Measurements from ENCODE around the gene SDK1.

SDK1 gene

DNA sequence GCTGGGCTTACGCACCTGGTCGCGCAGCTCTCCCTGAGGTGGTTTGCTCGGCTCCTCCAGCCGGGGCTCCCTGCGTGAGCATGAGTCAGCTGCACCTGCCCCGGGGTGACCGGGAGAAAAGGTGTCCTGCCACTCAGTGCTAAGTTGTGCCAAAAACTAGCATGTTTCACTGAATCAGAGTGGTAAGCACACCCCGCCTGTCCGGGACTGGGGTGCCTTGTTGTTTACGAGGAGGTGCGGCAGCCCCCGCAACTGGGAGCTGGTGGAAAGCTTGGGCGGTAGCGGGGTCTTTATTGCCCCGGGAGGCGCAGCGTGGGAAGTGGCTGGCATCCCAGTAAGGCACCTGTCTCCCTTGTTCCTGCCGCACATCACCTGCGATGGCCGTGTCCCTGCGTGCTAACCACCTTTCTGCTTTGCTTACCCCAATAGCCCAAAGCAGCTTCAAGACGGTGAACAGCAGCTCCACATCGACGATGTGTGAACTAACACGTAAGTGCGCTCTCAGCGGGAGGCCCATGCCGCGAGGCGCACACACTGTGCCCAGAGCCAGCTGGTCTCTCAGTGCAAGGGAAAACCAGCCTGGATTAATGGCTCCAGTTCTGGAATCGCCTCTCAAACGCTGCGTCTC lies 874.4 kb downstream of the SDK1 start:
- no peak for DNase-seq

DNA sequence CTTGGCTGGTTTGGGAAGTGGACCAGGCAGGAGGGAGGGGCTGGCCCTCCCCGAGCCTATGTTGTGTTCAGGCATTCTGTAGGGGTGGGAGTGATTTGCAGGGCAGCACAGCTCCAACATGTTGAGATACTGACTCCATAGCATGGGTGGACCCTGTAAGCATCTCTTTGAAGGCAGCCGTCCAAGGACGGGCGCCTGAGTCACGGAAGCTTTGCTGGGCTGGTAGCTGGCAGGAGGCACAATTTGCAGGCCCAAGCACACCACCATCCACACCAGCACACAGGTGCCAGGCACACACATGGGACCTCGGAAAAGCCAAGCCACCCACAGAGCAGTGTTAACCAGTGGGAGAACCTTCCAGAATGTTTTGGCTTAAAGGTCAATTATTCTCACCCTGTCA lies 875.9 kb downstream of the SDK1 start:
- no peak for DNase-seq

DNA sequence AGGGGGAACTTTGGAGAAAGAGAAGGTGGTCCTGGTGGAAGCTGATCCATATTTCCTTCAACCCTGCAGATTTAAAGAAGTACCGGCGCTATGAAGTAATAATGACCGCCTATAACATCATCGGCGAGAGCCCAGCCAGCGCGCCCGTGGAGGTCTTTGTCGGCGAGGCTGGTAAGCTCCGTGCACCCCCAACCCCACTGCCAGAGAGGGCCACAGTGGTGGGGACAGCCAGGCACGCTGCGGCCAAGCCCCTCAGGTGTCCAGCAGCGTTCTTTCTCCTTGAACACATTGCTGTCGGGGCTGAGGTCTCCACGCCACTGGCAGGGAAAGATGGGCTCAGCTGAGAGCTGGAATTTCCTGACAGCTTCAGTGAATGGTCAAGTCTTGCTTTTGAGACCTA lies 877.4 kb downstream of the SDK1 start:
- DNase-seq = no peak

DNA sequence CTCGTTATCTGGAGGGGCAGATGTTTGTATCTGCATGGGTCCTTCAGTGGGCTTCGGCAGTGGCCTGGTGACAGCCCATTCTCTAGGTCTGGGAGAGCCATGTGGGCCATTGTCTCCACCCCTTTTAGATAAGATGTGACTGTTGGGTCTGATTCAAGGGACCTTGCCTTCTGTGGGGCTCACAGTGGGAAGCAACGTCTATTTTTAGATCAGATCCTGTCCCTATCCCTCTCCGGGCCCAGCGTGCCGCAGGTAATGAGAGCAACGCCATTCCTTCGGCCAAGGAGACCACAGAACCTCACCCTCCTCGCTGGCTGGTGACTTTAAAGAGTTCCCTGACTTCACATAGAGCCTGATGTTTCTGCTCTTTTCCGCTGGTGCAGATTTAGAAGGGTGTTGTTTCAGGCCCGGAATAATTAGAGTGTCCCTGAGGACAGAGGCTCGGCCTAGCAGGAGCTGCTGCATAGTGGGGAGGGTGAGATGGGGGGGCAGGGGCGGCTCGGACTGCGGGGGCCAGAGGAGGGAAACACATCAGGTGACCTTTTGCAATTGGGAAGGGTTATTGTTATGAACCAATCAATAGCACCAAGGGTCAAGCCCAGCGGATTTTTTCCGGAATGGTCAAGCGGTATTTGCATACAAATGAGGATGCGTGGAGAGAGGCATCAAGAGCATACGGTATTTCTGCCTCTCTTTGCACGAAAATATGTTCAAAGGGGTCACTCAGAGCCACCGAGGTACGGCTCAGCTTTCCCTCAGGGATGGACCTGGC lies 878.0 kb downstream of the SDK1 start:
- DNase-seq = no peak

DNA sequence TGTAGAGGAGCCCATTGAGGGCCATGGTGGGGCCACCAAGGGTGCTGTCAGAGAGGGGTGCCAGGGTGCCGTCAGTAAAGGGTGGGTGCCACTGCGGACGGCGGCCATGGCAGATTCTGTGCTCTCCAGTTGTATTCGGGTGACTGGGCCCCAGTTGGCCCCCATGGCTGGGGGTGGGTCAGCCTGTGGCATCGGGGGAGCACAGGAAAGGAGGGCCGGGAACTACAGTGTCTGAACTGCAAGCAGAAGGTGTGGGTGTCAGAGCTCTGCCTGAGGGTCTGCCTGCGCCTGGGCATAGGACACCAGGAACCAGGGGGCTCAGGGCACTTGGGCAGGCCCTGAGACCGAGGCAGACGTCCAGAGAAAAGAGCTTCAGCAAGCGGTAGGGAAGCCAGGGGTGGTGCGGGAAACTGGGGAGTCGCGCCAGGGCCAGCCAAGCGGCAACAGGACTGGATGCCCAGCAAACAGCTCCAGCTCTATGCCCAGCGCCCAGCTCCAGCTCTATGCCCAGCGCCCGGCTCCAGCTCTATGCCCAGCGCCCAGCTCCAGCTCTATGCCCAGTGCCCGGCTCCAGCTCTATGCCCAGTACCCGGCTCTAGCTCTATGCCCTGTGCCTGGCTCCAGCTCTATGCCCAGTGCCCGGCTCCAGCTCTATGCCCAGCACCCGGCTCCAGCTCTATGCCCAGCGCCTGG lies 878.8 kb downstream of the SDK1 start:
- DNase-seq = no peak

DNA sequence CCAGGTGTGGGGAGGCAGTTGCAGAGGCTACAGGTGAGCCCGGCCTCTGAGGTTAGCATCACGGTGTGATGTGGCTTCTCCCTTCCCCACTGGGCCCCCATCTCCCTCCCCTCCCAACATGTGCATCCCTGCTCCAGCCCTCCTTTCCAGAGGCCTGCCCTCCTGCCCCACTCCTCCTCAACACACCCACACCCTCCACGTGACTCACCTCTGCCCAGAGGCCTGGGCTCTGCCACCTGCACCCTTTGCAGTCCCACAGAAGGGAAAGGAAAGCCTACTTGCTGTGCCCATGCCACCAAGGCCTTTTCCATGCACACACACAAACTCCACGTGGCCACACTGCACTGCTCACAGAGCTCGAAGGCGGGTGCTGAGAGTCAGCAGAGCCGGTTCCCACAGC lies 880.4 kb downstream of the SDK1 start:
- DNase-seq = no peak

DNA sequence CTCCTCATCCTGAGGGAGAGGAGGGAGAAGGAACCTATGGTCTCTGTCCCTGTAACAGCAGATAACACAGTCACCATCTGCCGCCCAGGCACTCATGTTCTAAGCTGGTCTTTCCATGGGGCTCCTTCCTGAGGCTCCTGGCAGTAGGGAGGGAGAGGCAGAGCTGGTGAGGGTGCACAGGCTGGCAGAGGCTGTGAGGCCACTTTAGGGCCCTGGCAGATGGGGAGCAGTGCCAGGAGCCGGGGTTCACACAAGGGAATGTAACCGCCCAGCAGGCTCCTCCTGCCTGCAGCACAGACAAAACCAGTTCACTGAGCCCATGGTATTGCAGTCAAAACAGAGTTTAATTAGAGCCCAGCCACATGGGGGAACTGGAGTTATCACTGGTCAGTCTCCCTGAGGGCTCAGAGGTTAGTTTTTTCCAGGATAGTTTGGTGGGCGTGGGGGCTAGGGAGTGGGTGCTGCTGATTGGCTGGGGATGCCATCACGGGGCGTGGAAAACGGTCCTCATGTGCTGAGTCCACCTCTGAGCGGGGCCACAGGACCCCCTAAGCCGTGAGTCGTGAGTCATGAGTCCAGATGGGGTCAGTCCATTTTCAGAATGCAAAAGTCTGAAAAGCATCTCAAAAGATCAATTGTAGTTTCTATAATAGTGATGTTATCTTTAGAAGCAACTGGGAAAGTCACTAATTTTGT lies 881.7 kb downstream of the SDK1 start:
- no peak for DNase-seq

DNA sequence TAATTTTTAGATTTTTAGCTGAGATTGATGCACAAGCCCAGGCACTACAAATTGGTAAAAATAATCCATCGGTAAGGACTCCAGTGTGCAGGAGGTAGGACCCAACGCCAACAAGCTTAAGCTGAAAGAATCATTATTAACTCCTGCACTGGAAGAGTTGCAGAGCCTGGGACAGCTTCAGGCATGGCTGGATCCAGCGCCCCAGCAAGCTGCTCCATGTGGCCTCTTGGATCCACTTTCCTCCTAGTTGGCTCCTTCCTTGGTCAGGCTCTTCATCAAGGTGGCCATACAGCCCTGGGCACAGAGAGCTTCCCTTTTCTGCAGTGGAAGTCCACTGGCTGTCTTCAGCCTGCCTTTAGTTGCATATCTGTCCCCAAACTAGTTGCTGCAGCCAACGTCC lies 883.6 kb downstream of the SDK1 start:
- no peak for DNase-seq

DNA sequence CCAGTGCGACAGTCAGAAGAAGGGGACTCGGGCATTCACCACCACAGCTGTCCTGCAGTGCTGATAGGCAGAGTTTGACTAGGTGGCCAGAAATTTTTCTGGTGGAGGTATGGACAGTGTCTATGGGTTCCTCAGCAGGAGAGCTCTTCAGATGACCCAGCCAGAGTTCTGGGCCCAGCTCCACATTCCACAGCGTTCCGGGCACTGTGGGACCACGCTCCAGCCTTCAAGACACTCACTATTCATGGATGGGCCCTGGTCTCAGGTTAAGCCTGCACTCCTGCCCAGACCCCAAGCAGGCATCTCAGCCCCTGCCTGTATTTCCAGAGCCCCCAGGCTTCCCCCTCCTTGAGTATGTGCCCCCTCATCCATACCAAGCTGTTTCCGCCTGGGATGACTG lies 884.1 kb downstream of the SDK1 start:
- DNase-seq = no peak

DNA sequence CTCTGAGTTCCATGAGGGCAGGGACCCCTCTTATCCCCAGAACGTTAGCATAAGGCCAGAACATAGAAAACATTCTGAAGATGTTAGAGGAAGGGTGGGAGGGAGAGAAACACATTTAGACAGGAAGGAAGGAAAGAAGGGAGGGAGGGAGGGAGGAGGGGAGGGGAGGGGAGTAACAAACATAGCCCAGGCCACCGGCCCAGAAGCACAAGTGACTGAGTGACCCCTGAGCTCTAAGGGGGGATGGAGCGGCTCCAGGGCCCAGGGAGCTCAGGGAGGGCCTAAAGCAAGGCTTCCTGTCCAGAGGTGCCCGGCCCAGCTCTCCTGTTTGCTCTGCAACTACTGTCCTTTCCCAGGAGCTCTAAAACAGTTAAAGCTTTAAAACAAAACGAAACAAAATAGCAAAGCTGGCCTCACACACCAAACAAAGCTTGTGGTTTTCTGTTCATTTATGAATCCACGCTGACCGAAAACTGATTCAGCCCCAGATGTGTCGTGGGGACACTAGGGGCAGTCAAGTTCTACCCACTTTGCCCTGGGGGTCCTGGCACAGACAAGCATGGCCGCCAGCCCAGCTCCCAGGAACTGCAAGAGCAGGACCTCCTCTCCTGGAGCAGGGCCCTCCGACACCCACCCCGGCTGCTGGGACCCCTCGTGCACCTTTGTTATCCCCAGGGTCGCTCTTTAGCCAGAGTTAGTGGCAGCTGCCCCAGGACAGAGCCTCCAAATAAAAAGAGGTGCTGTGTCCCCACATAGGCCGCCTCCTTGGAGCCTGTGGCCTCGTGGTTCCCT lies 884.9 kb downstream of the SDK1 start:
- DNase-seq = no peak

DNA sequence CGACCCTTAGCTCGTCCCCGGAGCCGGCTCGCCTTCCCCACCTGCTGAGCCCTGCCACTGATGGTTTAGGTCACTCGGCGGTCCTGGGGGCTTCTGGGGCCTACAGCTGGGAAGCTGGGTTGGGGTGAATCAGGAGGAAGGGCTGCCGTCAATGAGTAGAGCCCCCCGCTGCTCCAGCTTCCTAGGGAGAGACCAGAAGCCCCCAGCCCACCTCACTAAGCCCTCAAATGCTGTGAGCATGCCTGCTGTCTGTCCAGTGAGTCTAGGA lies 885.4 kb downstream of the SDK1 start:
- no peak for DNase-seq

DNA sequence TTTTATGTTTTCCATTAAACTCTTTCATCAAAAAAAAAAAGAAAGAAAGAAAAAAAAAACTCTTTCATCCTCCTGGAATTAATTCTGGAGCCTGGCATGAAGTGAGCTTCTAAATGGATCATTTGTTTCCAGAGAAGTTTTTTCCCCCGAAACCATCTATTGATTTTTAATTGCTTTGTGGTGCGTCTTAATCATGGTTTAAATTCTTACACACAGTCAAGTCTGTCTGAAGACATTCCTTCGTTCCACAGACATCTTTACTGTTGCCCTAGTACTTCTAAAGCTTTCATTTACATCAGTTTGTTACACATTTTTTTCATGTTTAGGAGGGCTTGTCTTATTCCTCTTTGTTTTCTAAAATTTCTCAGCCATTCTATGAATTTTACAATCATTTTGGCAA lies 887.6 kb downstream of the SDK1 start:
- DNase-seq = no peak

DNA sequence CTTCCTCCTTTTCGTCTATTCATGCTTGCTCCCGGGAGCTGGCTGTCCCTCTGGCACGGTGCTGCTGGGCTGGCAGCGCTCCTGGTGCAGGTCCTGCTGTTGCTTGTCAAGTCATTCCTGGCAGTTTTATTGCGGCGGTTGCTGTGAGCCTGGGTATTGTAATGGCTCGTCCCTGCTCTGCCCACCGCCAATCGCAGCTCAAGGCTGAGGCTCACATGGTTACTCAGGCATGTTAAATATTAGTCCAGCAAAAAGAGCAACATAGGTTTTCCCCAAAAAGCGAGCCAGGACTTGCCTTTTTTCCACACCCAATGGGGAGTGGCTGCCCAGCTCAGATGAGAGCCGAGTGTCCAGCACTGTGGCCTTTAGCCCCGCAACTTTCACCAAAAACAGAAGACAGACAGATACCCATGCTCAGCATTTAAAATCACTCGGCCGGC lies 888.1 kb downstream of the SDK1 start:
- no peak for DNase-seq

DNA sequence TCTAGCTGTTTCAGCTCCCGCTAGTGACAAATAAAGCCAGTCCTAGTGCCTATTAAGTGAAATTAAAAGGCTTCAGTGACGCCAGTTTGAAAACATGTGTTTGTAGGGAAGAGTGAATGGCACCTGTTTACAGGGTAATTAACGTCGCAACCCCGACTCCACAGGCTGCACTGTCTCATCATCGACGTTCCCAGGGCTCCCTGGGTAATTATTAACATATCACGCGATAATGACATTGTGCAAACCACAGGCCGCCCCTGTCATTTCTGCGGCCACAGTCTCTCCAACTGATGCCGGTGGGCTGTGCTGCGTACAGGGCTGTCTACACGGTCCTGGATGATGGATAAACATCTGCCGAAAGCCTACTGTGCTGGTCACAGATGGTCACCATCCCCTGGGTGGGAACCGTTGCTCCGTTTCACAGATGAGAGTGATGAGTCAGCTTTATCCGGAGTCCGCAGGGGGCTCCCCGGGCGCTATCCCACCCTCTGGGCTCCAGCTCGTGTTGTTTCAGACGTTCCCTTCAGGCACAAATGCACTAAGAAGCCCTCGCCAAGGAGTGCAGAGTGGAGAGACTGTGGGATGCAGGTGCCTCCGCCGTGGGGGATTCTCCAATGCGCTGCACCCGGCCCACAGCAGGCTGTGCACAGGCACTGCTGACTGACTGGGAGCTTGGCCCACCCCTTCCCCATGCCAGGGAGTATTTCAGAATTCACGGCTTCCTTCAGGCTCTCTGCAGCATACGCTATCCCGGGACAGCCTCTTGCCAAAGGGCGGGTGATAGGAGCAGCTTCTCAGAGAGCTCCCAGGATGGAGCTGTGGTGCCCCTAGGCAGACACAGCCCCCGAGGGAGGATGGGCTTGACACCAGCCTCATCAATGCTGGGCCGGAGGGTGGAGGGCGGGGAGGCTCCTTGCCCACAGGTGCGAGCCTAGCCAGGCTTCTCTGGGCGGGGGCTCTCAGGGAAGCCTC lies 889.2 kb downstream of the SDK1 start:
- no peak for DNase-seq

DNA sequence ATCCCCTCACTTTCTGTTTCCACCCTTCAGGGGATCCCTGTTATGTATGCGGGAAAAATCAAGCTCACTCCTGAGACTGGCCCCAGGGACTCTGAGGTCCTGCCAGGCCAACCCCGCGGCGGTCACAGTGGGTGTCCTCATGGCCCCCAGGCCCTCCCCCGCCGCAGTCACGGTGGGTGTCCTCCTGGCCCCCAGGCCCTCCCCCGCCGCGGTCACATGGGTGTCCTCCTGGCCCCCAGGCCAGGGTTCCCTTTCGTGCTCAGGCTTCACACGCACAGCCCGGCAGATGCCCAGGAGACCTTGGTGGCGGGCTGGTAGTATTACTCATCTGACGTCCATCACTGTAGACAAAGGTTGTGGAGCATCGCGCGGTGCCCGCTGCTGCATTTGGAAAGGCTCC lies 890.0 kb downstream of the SDK1 start:
- no peak for DNase-seq

DNA sequence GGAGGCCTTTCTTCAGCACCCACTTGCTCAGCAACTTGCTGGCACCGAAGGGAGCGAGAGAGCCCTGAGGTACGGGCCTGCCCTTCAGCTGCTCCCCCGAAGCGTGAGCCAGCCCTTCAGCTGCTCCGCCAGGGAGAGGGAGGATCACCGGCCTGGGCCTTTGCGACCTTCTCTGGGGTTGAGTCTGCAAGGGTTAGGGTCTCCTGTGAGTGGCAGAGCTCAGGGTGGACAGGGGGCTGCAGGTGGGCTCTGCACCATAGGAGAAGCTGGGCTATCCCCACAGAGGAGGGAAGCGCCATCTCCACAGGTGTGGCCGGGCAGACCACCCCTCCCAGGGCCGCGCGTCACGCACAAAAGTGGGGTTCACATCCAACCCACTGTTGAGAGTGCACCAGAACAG lies 890.5 kb downstream of the SDK1 start:
- no peak for DNase-seq

DNA sequence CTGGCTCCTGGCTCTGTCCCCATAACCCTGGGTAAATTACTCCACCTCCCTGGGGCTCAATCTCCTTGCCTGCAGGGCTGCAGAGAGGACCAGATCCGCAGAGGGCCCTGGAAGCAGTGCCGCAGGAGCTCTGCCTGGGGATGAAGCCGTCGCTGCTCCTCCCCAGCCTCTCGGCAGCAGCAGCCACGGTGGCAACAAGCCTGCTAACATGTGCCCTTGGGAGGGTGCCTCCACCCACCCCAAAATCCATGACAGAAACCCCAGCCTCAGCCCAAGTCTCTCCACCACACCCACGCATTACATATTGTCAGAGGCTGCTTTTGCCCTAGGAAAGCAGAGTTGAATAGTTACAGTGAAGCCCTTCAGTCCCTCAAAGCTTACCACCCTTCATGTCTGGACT lies 894.6 kb downstream of the SDK1 start:
- no peak for DNase-seq

DNA sequence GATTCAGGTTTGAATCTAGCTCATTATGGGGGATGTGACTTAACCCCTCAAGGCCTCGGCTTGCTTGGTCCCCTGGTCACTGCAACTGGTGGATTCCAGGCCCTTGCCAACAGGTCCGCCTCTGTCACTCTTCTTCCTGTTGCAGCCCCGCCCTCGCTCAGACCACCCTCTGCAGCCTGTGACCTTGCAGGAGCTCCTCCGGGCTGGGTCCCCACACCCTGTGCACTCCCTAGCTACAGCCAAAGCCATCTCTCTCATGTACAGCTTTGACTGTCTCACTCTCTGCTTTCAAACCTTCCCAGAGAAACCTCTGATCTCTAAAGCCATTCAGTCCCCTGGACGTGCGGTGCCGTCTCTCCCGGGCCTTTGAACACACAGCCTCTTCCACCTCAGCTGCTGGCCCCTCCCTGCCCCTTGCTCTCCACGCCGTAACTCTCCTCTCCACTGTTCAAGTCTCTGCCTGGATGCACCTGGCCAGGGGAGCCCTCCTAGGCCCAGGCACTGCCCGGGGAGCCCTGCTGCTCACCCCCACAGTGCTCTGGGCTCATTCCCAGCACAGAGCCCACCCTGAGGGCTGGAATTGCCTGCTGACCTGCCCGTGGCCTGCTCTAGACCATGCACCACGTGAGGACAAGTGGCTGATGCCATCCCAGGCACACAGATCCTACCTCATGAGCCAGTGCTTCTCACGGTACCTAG lies 895.2 kb downstream of the SDK1 start:
- DNase-seq = no peak

DNA sequence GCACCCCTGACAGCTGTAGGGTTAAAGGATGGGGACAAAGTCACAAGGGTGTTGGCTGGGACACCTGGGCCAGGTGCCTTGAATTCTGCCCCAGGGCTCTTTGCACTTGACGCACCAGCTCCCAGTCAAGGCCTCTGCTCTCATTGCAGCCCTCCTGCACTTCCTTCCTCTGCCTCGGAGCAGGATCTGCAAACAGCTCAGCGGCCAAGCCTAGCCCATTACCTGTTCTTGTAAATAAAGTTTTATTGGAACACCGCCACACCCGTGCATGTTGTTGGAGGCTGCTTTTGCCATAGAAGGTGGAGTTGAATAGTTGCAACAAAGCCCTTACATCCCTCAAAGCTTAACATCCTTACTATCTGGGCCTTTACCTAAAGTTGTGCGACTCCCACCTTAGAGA lies 897.2 kb downstream of the SDK1 start:
- DNase-seq = no peak

DNA sequence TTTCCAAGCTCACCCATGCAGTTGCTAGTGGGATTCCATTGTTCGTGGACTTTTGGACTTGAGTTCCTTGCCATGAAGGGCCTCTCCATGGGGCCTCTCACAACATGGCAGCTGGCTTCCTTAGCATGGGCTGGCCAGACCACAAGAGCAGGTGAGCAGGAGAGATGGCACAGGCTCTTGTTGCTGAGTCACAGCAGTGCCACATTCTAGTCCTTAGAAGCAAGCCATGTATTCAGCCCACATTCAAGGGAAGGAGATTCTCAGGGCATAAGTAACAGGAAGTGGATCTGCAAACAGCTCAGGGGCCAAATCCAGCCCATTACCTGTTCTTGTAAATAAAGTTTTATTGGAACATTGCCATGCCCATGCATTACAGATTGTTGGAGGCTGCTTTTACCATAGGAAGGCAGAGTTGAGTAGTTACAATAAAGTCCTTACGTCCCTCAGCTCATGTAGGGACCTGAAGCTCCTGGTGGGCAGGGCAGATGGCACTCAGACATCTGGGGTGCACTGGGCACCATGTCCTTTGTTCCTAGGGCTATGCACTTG lies 899.6 kb downstream of the SDK1 start:
- DNase-seq = no peak

DNA sequence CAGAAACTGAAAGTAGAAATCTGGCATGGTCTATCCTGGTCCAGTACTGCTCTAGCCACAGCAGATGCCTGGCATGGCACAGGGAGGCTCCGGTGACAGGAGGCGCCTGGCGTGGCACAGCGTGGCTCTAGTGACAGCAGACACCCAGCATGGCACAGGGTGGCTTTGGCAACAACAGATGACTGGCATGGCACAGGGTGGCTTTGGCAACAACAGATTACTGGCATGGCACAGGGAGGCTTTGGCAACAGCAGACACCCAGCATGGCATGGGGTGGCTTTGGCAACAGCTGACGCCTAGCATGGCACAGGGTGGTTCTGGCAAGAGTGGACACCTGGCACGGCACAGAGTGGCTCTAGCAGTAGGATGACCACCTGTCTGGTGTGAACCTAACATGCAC lies 900.5 kb downstream of the SDK1 start:
- DNase-seq = no peak
